GM19395 (cell line): Measurements from ENCODE around the gene CAMTA1.
"Not testable (repeated sequence)": the region's sequence is repeated elsewhere in the genome, so short reads cannot be mapped to it uniquely, and the experiment has no call there.

Source experiments
- ATAC-seq: cut with Tn5 transposase; IDR thresholded peaks from one replicate; pipeline ENCODE4 v1.9.1; 2021; ENCODE audit warnings: mild to moderate bottlenecking, moderate library complexity; ENCODE audit not compliant: unreplicated experiment

The CAMTA1 gene

DNA sequence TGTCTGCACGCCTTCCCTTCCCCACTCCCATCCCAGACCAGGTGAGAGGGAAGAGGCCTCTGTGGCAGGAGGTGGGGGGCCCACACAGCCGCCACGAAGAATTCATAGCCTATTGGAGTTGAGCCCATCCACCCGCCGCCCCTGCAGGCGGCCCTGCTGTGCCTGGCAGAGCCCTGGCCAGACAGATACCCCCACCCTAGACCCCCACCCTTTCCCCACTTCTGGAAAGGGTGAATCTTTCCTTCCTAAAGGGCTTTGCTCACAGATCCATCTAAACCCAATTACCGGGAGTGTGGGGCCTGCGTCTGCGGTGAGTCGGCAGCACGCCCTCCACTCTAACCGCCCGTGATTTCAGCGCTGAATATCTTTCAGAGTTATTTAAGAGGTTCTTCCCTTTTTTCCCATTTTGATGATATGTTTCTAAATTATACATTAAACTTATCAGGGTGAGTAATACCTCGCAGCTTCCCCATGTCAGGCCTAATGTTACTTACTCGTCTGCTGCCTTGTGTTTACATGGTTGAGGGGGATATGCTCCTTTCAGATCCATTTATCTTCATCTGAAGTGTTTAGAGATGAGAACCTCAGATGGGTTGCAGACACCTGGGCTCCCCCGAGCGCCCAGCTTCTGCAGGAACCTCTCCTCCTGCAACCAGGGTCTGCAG lies 802.0 kb downstream of the CAMTA1 start:
- ATAC-seq = no peak

DNA sequence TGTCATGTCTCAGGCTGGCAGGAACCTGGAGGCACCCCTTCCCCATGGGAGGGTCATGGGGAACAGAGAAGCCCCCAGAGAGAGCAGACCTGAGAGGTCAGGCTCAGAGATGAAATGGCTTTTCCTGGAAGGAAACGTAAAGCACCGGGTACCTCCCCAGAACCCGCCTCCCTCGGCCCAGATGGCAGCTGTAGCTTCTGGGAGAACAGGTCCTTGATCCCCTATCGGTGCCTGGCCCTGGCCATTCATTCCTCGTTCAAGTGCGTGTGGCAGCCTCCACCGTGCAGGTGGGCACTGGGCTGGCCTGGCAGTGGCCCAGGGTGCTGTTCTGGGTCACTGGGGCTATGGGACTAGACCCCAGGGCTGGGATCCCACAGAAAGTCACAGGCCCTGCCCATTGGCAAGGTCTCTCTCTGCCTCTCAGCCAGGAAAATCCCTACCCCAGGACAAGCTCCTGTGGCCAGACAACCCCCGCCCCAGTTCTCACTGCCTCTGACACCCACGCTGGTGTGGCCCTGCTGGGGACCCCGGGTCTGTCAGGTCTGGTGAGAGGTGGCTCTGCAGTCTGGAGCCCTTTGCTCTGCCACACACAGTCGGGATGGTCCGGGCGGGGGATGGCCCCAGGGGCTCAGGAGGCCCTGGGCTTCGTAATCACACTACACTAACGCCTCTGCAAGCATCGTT lies 802.7 kb downstream of the CAMTA1 start:
- ATAC-seq = no peak

DNA sequence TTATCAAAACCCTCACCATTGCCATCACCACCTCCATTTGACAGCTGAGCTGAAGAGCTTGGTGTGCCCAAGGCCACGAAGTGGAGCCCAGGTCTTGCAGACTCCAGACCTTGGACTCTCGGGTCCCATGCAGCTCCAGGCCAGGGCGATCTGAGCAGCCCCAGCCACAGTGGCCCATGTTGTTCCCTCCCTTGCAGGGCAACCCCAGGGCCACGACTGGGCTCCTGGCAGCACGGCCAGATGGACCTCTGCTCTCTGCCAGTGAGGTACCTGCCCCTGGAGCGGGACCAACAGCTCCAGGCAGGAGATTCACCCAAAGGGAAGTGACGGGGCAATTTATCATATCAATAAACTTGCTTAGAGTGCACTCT lies 803.2 kb downstream of the CAMTA1 start:
- ATAC-seq = no peak

DNA sequence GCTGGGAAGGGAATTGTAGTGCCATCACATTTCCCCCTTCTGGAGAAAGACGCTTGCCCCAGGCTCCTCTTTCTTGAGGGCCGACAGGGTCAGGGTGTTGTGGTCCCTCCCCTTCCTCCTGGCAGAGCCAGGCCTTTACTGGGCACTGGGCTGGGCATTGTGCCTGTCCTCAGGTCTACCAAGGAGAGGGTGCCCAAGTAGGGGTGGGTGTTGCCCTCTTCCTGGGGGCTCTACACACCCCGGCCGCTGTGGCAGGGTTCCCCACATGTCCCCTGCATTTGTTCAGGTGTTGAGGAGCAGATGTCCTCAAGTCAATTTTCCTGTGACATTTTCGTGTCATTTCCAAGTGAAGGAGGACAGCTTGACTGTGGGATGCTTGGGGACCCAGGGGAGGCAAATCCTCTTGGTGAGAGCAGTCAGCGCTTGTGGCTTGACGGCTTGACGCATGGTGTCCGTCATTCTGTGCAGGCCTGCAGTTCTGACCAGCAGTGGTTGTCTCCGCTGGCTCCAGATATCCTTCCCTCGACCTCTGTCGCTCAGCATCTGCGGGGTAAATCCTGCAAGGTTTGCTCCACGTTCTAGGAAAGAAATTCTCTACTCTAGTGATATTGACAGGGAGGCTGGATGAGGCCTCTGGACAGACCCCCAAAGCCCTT lies 804.0 kb downstream of the CAMTA1 start:
- ATAC-seq = no peak

DNA sequence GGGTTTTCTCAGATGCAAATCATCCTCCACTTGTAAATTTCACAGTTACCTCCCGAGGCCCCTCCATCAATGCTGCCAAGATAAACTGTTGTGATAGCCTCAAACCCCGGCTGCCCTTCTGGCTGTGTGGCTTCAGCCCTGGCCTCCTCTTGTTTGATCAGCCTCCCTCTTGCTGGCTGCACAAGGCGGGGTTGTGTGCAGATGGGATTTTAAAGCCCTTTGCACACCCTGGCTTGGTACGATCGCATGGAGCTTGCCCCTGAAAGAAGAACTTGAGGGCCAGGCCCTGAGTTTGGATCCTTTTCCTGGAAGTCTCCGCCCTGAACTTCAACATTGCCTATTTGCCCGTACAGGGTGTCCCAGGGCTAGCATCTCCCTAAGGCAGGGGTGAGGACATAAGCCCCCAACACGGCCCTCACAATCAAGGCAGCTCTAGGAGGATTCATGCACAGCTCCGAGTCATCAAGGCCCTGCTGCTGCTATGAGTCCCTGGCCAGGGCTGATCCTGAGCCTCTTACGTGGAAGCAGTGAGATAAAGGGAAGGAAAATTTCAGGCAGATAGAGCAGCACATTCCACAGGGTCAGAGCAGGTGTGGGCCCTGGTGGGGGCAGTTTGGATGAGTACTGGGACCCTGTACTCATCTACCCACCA lies 804.6 kb downstream of the CAMTA1 start:
- ATAC-seq = no peak

DNA sequence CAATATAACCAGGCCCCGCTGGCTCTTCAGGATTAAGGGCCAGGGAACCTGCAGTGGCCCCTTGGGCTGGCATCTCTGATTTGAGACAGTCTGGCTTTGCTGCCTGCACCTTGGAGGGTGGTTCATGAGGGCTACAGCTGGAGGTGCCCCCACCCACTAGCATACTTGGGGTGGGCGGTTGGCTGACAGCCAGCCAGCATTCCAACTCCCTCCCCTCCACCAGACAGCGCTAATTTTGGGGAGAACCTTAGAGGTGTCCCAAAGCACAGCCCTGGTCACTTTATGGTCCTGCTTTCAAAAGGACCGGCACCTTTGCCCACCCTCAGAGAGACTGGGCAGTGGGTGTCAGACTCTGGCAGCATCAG lies 805.2 kb downstream of the CAMTA1 start:
- no peak for ATAC-seq

DNA sequence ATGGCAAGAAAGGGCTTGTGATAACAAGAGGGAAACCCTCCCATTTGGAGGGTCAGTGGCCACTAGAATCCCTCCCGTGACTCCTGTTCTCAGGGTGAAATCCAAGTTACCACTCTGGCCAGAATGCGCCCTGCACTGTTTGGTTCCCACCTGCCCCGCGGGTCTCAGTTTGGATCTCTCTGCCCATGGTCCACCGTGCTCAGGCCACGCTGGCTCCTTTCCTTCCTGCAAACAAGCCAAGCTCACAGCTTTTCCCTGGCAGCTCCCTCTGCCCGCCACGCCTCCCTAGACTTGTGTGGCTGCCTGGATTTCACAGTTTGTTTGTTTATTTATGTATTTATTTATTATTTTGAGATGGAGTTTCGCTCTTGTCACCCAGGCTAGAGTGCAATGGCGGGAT lies 806.3 kb downstream of the CAMTA1 start:
- no peak for ATAC-seq

DNA sequence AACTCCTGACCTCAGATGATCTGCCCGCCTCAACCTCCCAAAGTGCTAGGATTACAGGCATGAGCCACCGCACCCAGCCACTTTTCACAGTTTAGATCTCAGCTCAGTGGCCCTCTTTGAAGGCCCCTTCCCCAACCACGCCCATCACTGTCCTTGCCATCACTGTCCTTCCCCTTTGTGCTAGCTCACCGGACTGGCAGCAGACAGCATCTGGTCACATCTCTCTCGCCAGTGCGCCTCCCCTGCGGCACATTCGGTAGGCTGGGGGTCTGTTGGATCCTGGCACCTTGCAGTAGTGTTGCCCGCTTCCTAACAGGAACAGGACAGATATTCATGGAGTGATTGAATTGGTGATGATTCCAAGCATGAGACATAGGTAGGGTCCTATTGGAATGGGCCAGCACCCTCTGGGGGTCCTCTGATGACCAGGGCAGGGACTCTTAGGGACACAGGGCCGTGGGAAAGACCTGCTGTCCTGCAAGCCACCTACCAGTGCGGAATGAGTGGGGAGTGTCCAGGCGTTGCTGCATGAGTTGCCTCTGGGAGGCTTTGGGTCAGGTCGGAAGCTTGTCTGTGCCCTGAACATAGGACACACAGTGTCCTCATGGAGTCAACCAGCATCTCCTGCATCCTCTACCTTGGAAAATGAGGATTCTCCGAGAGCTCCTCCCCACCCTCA lies 807.0 kb downstream of the CAMTA1 start:
- ATAC-seq = no peak

DNA sequence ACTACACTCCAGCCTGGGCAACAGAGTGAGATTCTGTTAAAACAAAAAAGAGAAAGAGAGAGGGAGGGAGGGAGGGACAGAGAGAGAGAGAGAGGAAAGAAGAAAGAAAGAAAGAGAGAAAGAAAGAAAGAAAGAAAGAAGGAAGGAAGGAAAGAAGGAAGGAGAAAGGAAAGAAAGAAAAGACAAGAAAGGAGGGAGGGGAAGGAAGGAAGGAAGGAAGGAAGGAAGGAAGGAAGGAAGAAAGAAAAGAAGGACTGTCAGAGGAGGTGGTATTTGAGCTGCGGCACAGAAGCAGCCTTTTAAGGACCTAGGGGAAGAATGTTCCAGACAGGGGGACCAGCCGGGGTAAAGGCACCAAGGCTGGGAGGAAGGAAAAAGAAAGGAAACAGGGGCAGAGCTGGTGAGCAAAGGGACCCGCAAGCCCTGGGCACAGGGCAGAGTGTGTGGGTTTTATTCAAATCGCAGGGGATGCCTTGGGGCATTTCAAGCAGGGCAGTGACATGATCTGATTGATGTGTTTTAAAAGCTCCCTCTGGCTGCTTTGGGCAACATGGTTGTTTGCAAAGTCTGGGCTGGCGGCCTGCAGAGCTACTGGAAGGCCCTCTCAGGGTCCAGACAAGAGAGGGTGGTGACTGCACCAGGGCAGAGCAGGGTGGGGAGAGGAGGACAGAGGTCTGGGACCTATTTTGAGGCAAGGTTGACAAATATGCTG lies 808.9 kb downstream of the CAMTA1 start:
- ATAC-seq = no peak

DNA sequence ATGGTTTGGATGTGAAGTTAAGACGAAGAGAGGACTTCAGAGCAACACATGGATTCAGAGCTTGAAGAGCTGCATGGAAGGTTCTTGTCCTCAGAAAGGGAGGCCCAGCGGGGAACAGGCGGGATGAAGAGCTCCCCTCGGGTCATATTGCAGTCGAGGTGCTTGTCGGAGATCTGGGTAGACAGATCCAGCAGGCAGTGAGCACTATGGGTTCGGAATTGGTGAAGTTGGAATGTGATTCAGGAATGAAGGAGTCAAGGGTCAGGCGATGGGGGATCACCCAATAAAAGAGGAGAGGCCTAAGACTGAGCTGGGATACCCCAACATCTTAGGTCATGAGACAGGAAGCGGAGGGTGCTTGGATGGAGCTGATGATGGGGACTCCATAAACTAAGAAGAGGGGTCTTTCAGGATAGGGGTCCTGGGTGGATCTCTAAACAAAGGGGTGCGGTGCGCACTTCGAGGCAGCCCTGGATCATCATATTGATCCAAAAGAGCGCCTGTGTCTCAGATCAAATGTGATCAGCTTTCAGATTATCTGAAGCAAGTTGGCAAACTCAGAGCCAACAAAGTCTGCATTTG lies 809.6 kb downstream of the CAMTA1 start:
- no peak for ATAC-seq

DNA sequence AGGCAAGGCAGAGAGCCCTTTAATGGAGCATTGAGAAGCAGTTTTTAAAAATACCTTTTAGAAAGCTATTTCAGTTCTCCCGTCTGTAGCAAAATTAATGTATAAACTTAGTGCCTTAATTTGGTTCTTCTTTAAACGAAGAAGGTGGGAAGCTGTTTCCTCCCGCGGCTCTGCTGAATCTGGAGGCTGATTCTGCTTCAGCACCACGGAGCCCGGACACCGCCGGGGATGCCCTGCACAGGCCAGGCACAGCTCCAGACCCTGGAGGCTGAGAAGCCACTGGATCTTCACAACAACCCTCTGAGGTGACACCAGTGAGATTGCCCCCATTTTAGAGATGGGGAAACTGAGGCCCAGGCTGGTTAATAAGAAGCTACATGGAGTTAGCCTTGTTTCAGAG lies 810.1 kb downstream of the CAMTA1 start:
- no peak for ATAC-seq

DNA sequence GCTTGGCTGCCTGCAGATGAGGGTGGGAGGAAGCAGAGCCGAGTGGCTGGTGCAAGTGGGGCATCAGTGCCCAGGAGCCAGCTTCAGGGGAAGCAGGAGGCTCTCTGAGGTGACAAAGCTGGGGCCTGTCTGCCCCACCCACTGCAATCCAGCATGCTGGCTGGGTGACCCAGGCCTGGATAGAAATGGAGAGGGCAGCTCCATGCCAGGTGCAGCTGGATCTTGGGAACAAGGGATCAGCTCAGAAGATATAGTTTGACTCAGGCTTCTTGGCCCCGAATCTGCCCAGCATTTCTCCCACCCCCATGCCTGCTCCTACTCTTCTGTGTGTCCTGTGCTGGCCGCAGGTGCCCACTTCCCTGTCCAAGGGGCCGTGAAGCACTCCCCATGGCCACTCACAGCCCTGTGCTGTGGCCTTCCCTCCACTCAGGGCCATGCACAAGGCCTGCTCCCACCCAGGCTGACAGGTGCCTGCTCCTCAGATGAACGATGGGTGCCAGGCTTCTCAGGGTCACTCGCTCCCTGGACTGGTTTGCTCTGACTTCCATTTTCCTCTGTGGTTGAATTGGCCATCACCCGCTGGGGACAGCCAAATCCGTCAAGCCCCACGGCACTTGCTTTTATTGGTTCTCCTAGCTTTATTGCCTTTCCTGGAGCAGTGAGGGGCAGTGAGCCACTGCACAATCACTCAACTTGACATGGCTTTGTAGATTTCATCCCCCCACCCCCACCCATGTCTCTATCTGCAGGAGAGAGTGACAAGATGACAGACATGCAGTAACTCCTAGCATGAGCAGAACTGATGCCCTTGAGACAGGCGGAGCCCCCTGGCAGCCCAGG lies 811.1 kb downstream of the CAMTA1 start:
- no peak for ATAC-seq

DNA sequence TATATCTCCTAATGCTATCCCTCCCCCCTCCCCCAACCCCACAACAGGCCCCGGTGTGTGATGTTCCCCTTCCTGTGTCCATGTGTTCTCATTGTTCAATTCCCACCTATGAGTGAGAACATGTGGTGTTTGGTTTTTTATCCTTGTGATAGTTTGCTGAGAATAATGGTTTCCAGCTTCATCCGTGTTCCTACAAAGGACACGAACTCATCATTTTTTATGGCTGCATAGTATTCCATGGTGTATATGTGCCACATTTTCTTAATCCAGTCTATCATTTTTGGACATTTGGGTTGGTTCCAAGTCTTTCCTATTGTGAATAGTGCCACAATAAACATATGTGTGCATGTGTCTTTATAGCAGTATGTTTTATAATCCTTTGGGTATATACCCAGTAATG lies 812.8 kb downstream of the CAMTA1 start:
- not testable (repeated sequence) for ATAC-seq

DNA sequence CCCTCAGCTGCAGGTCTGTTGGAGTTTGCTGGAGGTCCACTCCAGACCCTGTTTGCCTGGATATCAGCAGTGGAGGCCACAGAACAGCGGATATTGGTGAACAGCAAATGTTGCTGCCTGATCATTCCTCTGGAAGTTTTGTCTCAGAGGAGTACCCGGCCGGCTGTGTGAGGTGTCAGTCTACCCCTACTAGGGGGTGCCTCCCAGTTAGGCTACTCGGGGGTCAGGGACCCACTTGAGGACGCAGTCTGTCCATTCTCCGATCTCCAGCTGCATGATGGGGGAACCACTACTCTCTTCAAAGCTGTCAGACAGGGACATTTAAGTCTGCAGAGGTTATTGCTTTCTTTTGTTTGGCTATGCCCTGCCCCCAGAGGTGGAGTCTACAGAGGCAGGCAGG lies 819.7 kb downstream of the CAMTA1 start:
- not testable (repeated sequence) for ATAC-seq

DNA sequence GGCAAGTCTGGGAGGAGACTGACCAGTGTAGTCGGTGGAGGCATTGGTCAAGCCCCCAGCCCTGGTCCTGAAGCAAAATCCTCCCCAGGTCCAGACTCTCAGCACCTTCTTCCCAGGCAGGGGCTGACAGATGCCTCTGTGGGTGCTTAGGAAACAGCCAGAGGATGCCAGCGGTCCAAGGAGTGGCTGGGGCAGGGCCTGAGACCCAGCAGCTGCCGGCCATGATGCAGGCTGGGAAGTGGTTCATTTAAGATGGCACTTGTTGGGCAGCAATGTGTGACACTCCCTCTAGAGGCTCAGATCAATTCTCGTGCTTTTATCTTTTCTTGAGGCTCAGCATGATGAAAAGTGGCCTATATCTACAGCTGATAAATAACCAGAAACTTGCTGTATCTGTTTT lies 820.8 kb downstream of the CAMTA1 start:
- no peak for ATAC-seq

DNA sequence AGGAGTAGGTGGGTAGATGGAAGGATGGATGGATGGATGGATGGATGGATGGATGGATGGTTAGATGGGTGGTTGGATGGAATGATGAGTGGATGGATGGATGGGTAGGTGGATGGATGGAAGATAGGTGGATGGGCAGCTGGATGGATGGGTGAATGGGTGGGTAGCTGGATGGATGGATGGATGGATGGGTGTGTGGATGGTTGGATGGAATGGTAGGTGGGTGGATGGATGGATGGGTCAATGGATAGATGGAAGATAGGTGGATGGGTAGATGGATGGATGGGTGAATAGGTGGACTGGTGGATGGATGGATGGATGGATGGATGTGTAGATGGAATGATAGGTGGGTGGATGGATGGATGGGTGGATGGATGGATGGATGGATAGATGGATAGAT lies 821.8 kb downstream of the CAMTA1 start:
- no peak for ATAC-seq

DNA sequence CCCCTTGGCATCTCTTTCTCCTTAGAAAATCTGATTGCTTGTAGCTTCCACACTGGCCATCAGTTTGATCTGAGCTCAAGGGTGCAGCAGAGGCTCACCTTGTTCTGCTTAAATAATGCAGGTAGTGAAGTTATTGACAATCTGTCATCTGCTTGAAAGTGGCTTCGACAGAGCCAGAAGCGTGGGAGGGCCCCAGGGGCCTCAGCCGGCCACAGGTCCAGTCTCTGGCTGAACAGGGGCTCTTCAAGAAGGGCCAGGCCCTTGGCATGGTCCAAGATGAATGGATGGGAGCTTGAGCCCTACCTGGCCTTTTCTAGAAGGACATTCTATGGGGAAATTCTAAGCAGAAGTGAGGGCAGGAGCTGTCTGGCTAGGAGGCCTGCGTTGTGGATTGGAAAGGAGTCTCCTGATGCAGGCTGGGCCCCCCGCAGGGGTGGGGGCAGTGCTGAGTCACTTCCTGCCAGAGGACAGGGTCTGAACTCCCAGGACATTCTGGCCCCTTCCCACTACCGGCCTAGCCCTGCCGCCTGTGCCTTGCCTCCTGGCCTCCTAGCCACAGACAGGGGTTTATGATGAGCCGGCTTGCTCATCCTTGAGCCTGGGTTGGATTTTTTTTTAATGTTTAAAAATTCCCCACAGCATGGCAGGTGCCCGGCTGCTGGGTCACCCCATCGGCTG lies 823.5 kb downstream of the CAMTA1 start:
- ATAC-seq = no peak

DNA sequence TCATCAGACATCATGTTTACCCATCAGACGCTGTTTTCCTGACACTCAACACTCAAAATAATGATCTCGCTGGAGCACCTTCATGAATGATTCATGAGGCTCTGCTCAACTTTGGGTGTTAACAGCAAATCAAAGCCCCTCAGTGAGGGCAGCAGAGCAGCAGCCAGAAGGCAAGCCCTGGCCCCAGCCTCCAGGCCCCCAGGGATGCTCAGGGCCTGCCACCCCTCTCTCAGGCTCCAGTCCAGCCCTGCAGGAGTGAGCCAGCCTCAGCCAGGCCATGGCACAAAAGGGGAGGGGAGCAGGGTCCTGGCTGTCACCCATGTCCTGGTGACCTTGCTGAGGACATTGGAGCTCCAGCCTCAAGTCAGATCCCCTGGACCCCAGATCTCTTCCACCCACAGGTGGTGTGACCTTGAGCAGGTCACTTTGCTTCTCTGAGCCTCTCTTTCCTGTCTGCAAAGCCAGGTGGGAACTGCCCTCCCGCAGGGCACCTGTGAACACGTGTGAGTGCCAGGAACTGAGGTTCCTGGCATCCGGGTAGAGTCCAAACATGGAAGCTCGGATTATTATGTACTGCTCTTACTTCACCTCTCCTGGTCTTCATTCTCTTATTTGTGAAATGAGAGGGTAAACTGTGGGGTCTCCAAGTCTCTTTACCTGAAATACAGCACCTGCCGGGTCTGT lies 824.2 kb downstream of the CAMTA1 start:
- ATAC-seq = no peak
